GM08714 (cell line): ENCODE results near the gene FAM13A.
"Not testable (repeated sequence)": the region's sequence is repeated elsewhere in the genome, so short reads cannot be mapped to it uniquely, and the experiment has no call there.

Experiments used
- H3K4me3 ChIP-seq: fragments of 200-500 bp; sonication (Bioruptor generic); 2 replicates; pipeline ENCODE4 v1.5.1; 2014; ENCODE audit warnings: mild to moderate bottlenecking, low read length, inconsistent platforms
- ZNF274 ChIP-seq: IDR thresholded peaks from 2 replicates; pipeline ENCODE4 v1.6.1; 2012; ENCODE audit warnings: mild to moderate bottlenecking, low read depth, low read length

FAM13A gene

DNA sequence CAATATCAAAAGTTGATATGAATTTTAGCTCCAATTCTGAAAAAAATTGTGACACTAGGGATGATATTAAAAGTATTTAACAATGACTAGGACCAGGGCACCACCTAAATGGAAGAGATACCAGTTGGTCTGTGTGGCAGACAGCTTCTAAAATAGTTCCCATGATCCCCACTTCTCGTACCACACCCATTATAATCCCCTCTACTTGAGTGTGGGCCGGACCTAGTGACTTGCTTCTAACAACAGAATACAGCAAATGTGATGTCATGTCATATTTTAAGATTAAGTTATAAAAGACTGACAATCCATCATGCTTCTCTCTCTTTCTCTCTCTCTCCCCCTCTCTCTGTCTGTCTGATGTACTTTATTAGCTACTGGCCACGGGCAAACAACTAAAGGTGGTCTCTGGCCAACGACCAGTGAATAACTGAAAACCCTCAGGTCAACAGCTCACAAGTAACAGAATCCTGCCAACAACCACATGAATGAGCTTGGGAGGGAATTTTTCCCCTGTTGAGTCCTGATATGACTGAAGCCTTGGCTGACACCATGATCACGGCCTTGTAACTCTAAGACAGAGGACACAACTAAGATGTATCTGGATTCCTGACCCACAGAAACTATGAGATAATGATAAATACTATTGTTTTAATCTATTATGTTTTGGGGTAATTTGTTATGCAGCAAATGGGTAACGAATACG is 34.4 kb downstream of the FAM13A start:
- no peak for TF ChIP-seq ZNF274

DNA sequence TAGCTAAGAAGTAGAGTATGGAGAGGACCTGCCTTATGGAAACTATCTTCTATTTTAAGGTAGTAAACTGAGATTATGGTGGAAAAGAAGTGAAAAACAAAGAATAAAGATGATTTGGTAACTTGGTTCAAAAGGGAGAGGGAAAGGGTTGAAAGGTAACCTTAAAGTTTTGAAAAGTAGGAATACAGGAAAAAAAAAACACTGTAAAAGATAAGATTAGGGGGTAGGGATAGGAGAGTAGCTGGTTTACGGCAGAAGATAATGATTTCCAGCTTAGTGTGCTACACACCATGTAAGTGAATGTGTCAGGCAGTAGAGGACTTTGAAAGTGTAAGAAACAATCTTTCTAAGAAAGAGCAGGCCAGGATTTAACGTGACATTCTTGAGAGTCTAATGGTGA is 35.3 kb downstream of the FAM13A start:
- TF ChIP-seq ZNF274 = no peak

More for the DNA sequence above, 34.4 kb downstream of the FAM13A start:
- H3K4me3 ChIP-seq = no peak overlapping the region

DNA sequence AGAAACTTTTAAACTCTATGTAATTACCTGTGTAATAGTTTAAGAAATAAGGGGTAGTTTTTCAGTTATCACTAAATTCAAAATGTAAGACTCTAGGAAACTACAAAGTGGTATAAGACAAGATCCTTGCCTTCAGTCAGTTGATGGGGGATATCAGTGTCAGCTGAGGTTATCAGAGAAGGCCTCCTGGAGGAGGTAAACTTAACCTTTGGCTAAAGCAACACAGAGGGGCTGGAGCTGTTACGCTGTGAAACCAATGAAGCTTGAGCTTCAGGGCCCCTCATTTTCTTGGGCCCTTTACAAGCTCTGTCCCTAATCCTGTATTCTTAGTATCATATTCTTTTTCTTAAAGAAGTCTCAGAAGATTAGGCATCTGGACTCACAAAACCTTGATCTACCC is 35.9 kb downstream of the FAM13A start:
- no peak for TF ChIP-seq ZNF274
- H3K4me3 ChIP-seq = no peak overlapping the region

More for the DNA sequence above, 35.3 kb downstream of the FAM13A start:
- H3K4me3 ChIP-seq = no peak overlapping the region

DNA sequence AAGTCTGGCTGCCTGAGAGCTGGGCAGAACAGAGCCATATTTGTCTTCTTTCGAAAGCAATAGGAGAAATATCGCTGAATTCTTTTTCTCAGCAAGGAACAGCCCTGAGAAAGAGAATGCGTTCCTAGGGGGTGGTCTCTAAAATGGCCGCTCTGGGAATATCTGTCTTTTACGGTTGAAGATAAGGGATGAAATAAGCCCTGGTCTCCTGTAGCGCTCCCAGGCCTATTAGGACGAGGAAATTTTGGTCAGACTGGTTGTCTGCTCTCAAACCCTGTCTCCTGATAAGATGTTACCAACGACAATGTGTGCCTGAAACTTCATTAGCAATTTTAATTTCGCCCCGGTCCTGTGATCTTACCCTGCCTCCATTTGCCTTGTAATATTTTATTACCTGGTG is 42.1 kb downstream of the FAM13A start:
- not testable (repeated sequence) for H3K4me3 ChIP-seq

DNA sequence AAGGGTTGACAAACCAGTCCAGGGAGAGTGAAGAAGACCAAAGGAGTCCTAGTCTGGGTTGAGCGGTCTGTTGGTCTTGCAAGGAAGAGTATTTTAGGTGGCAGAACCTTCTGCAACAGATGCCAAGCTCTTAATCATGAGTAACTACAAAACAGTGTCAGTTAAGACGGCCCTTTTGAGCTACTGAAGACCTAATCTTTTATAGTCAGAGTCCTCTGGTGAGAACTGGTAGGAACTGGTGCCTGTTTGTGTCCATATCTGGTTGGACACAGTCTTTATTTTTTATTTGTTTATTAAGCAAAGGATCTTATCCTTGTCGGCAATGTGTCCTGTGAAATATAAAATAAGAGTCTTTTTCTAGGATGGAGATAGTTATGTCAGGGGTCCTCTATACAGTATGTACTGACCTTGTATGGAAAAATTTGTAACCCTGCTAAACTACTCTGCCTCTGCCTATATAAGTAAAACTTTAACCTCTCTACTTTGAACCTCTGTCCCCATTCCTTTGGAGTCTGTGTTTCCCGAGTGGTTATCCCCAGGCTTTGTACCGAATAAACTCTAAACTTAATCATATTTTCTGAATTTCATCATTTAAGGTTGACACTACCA is 47.1 kb downstream of the FAM13A start:
- H3K4me3 ChIP-seq = no peak overlapping the region
- no peak for TF ChIP-seq ZNF274

DNA sequence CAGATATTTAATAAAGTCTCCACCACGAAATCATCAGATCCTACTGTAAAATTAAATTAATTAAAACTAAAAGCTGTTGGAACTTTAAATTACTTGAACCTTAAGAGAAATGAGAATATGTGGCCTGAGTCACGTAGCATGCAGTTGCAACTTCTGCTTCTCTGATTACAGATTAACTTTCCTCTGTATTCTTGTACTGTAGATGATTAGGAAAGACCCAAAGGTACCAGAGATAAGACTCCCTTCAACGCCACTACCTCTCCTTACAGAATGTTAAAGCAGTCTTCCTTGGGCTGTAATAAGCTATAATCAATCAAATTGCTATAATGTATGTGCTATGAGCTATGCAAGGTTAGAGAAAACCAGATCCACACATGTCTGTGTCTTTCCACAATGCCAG is 47.9 kb downstream of the FAM13A start:
- no peak for TF ChIP-seq ZNF274

DNA sequence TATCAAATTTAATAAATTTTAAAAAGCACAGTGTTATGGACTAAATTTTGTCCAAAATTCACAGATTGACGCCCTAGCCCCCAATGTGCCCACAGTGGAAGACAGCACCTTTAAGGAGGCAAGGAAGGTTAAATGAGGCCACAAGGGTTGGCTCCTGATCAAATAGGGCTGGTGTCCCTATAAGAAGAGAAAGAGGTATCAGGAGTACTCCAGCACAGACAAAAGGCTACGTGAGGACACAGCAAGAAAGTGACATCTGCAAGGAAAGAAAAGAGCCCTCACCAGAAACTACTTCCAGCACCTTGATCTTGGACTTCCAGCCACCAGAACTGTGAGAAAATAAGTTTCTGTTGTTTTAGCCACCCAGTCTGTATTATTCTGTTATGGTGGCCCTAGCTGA is 48.8 kb downstream of the FAM13A start:
- H3K4me3 ChIP-seq = no peak overlapping the region
- no peak for TF ChIP-seq ZNF274

More for the DNA sequence above, 47.9 kb downstream of the FAM13A start:
- H3K4me3 ChIP-seq = no peak overlapping the region

DNA sequence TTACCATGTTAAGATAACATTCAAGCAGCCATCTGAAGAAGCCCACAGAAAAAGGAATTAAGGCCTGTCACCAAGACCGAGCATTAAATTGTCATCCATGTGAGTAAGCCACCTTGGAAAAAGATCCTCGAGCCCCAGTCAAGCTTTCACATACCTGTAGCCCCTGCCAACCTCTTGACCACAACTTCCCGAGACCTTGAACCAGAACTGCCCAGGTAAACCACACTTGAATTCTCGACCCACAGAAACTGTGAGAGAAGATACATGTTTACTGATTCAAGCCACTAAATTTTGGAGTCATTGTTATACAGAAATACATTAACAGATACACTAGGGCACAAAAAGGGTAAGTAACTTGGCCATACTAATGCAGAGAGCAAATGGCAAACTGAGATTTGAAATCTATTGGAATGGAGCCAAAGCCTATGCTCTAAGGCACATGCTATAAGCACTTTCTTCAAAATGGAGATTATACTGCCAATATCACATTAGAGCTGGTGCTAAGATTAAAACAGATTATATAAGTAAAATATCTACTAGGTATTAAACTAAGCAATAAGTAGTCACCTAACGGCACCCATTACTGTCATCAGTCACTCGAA is 49.5 kb downstream of the FAM13A start:
- H3K4me3 ChIP-seq = no peak overlapping the region
- TF ChIP-seq ZNF274 = no peak

DNA sequence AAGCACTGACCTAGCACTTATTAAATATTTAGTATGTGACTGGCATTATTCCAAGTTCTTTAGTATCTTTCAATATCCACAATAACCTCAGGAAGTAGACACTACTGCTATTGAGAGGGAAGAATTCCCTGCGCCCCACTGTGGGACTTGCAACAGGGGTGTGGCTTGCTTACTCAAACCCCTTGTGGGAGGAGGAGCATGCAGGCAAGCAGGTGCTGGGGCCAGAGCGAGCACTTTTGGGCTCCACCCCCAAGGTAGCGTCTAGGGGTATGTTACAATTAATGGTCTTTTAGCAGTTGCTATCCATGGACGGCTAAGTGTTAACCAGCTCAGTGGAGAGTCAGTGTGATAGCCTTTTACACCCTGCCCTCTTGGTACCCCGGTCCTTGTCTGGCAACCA is 50.7 kb downstream of the FAM13A start:
- no peak for TF ChIP-seq ZNF274

DNA sequence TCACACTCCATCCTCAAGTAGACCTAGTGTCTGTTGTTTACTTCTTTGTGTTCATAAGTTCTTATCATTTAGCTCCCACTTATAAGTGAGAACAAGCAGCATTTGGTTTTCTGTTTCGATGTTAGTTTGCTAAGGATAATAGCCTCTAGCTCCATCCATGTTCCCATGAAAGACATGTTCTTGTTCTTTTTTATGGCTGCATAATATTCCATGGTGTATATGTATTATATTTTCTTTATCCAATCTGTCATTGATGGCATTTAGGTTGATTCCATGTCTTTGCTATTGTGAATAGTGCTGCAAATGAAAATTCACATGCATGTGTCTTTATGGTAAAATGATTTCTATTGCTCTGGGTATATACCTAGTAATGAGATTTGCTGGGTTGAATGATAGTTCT is 51.9 kb downstream of the FAM13A start:
- H3K4me3 ChIP-seq = not testable (repeated sequence)

More for the DNA sequence above, 50.7 kb downstream of the FAM13A start:
- no peak overlapping the region for H3K4me3 ChIP-seq

DNA sequence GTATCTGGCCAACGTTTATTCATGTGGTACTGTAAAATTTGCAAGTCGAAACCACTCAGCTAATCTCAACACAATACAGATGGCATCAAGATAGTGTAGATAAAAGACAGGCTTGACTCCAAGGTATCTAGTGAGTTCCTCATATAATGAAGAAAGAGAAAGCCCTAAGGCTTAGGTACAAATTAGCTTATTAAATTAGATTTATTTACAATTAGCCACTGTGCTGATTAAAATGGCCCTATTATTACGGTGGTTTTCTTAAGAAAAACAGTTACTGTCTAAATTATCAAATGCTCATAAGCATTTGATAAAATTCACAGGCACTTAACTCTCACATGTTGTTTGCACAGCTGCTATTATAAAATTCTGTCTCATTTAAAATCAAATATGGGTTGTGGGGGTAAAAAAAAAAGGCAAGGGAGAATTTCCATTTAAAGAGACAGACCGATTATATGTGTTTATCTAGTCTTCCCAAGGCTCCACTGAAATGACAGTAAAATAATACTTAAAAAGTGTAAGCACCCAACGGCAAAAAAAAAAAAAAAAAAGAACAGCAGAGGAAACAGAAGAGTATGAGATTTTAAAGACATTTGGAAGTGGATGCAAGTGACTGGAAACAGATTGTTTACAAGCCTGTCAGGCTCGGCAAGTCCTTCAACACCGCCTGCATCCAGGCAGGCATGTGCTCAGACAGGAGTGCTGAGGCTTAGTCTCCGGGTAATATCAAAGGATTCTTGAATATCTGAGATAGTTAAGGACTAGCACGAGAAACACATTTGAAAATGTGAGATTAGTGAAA is 55.1 kb downstream of the FAM13A start:
- H3K4me3 ChIP-seq = no peak overlapping the region

DNA sequence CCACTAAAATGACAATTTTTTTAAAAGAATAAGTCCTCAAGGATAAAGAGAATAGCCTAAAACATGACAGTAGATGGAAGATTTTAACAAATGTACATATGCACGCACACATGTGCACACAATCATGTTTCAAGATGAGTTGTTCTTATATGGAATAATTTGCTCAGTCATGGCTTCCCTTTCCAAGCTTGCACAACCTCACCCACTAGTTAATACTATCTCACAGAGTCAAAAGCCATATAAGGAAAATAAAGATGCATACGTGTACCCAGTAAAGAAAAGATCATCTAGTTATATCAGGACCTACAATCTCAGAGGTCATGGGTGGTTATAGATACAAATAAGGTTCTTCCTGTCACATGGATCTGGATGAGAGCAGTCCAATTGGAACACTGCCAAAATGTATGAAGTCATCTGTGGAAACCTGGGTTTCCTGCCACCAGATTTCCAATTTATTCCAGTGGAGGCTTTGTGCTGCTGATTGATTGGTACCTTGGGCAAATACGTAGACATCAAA is 56.1 kb downstream of the FAM13A start:
- no peak for TF ChIP-seq ZNF274
- no peak overlapping the region for H3K4me3 ChIP-seq

More for the DNA sequence above, 55.1 kb downstream of the FAM13A start:
- TF ChIP-seq ZNF274 = no peak

DNA sequence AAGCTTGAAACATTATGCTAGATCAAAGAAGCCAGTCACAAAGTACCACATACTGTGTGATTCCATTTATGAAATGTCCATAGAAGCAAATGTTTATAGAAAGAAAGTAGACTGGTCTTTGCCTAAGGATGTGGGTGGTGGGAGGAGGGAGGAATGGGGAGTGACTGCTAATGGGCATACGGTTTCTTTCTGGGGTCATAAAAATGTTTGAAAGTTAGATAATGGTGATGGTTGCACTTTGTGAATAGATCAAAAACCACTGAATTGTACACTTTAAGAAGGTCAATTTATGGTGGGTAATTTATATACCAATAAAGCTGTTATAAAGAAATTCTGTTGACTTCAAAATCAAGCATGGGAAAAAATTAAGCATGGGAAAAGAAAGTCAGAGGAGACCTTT is 56.6 kb downstream of the FAM13A start:
- H3K4me3 ChIP-seq = no peak overlapping the region
- TF ChIP-seq ZNF274 = no peak

DNA sequence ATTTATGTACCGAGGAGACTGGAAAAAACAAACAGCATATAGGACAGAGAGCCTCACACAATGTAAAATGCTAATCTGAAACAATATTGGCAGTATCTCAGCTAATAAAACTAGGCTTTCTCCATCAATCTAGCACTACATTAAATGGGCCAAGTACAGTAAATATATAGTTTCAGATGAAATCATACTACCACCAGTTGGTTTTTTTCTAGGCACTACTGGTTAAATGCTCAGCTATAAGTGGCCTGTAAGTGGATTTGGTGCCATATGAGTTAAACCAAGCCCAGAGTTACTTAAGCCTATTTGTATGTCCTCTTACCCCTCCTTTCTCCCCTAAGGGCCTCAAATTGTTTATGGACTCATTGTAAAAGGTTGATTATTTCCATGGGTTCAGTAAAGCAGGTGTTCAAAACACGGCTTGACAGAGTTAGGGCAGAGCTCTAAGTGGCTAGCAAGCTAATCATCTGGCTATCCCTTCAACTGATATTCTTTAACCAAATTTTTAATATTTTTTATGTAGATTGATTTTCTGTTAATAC is 57.5 kb downstream of the FAM13A start:
- H3K4me3 ChIP-seq = no peak overlapping the region
- no peak for TF ChIP-seq ZNF274
